HepG2 (cell line): ENCODE data around the gene PSME3IP1. TPM values are rescaled to one million over a fixed set of nuclear protein-coding genes. Genes with fewer than 3 reads are reported as not detected.

Source experiments
- DR1 ChIP-seq: sonication (generic); formaldehyde crosslinking; IDR thresholded peaks from 2 replicates; pipeline ENCODE4 v1.8.0; 2021; ENCODE audit warnings: mild to moderate bottlenecking, missing genetic modification reagents, inconsistent platforms
- GMEB2 ChIP-seq: IDR thresholded peaks from 2 replicates; pipeline ENCODE4 v1.6.1; 2016; ENCODE audit warnings: missing biosample characterization, missing genetic modification reagents, low read depth
- HMGA1 ChIP-seq: sonication (generic); formaldehyde crosslinking; conservative IDR thresholded peaks from 2 replicates; pipeline ENCODE4 v1.4.0; 2020; ENCODE audit warnings: missing genetic modification reagents
- KLF13 ChIP-seq: sonication (generic); formaldehyde crosslinking; IDR thresholded peaks from 2 replicates; pipeline ENCODE4 v1.4.0; 2020; ENCODE audit warnings: mild to moderate bottlenecking, missing genetic modification reagents
- LRRFIP1 ChIP-seq: sonication (generic); formaldehyde crosslinking; conservative IDR thresholded peaks from 2 replicates; pipeline ENCODE4 v1.4.0; 2020; ENCODE audit warnings: missing genetic modification reagents
- MZF1 ChIP-seq: sonication (generic); formaldehyde crosslinking; IDR thresholded peaks from 2 replicates; pipeline ENCODE4 v1.8.1; 2023; ENCODE audit warnings: mild to moderate bottlenecking, missing genetic modification reagents, borderline replicate concordance
- STAT6 ChIP-seq: sonication (generic); formaldehyde crosslinking; IDR thresholded peaks from 2 replicates; pipeline ENCODE4 v1.4.0; 2020; ENCODE audit warnings: missing genetic modification reagents, mild to moderate bottlenecking, borderline replicate concordance
- UBTF ChIP-seq: sonication (generic); formaldehyde crosslinking; IDR thresholded peaks from 2 replicates; pipeline ENCODE4 v1.4.0; 2020; ENCODE audit warnings: mild to moderate bottlenecking, missing genetic modification reagents
- ZNF407 ChIP-seq: sonication (generic); formaldehyde crosslinking; IDR thresholded peaks from one replicate; pipeline ENCODE4 v1.5.1; 2020; ENCODE audit warnings: mild to moderate bottlenecking, missing genetic modification reagents; ENCODE audit errors: not compliant biosample characterization
- polyA plus RNA-seq, 8 experiments: library from polyadenylated mRNA; depleted of rRNA in 3 of 8; stranded (reverse) in 7 of 8; unstranded in 1 of 8; fragments of >200 nt; fragmentation: Illumina TruSeq in 4 of 8; extraction: Trizol in 4 of 8; gene quantifications; 2 replicates each; pipeline versions ENCODE4 v1.2.1 to v1.2.3, GENCODE V29; 2011 to 2016; ENCODE audit warnings: low read depth in 4 of 8, missing spikeins in 1 of 8, mixed read lengths in 1 of 8; ENCODE audit not compliant: insufficient read depth in 1 of 8
- total RNA-seq, 5 experiments: library from RNA; depleted of rRNA; stranded (reverse); fragments of >200 nt; fragmentation: Illumina TruSeq; extraction: Trizol; gene quantifications; 2 replicates each; pipeline ENCODE4 v1.2.3, GENCODE V29; 2016; ENCODE audit warnings: low read depth in 1 of 5

Gene PSME3IP1
- total and polyA plus RNA-seq, 2 of the 13 experiments (the other 11 are each of a cell fraction or from before 2014, with no cell fraction given) = 90.8 to 99.8 TPM

- no peak for TF ChIP-seq LRRFIP1 (CRISPR knock-in tag)
- no peak for TF ChIP-seq UBTF (CRISPR knock-in tag)
- no peak for TF ChIP-seq GMEB2 (CRISPR knock-in tag)
- no peak for TF ChIP-seq DR1 (CRISPR knock-in tag)
- no peak for TF ChIP-seq STAT6 (CRISPR knock-in tag)
- no peak for TF ChIP-seq MZF1
- no peak for TF ChIP-seq HMGA1 (CRISPR knock-in tag)
- no peak for TF ChIP-seq KLF13 (CRISPR knock-in tag)
- no peak for TF ChIP-seq ZNF407
Measured at GRCh38 chr16:57194512-57194911, 8.7 kb upstream of the PSME3IP1 start (continued).
